K562 (cell line): ENCODE measurements around the gene SPRR1A. TPM values are rescaled to one million over a fixed set of nuclear protein-coding genes. Genes with fewer than 3 reads are reported as not detected.
A peak's percentile ranks its signal among the peaks of the same experiment; 100 is the strongest.

Experiments used
- ATAC-seq: fragments of 200-7000 bp; cut with Tn5 transposase; 3 replicates; pipeline ENCODE4 v1.9.1; 2020; ENCODE audit warnings: moderate library complexity
- BruUV-seq: library from RNA; stranded (reverse); fragments of 400-500 nt; replicated peaks from 2 replicates; lab custom pipeline; 2021; lab: Mats Ljungman, UMichigan
- CTCF ChIA-PET: fragments of 300-600 bp; formaldehyde crosslinking; extraction: SDS; loops from one replicate; lab custom pipeline; 2021; ENCODE audit warnings: low intra/inter-chr PET ratio; lab: Yijun Ruan, JAX
- POLR2A ChIA-PET: fragments of 300-600, 350-650 bp; sonication (Branson Sonifier 250); formaldehyde crosslinking; extraction: SDS; loops from one replicate; lab custom pipeline; 2021; ENCODE audit warnings: antibody characterized with exemption, inconsistent platforms; lab: Yijun Ruan, JAX
- DNase-seq, 4 experiments: peaks; one replicate each; pipeline versions ENCODE4 v3.0.0 to v3.0.0-alpha.2; 2011 to 2018; ENCODE audit warnings: low spot score in 3 of 4, mixed read lengths in 3 of 4; ENCODE audit errors: extremely low read depth in 1 of 4
- FAIRE-seq: peaks from 2 replicates; lab custom pipeline; 2011; peaks lifted over from hg19 to GRCh38; lab: Jason Lieb, UNC
- H2AFZ ChIP-seq: 2 replicates; pipeline ENCODE4 v1.6.0; 2011; ENCODE audit warnings: low read depth, low read length, control low read depth, inconsistent platforms
- H3K27ac ChIP-seq: fragments of 200-600 bp; 3 replicates; pipeline ENCODE4 v1.8.0; 2011; ENCODE audit warnings: low read depth, mild to moderate bottlenecking, control low read depth, inconsistent platforms, low read length, moderate library complexity, mixed read lengths; ENCODE audit errors: extremely low read depth
- H3K27me3 ChIP-seq, 2 experiments: fragments of 300-600 bp in 1 of 2; 2 replicates in 1 of 2; 3 replicates in 1 of 2; pipeline versions ENCODE4 v1.6.0 to v1.8.0; 2011; ENCODE audit warnings: inconsistent platforms in 2 of 2, low read length in 2 of 2, mild to moderate bottlenecking in 1 of 2, mixed read lengths in 1 of 2, moderate library complexity in 1 of 2; ENCODE audit not compliant: control insufficient read depth in 2 of 2, insufficient read depth in 2 of 2
- H3K36me3 ChIP-seq: fragments of 300-600 bp; 3 replicates; pipeline ENCODE4 v1.8.0; 2011; ENCODE audit warnings: mild to moderate bottlenecking, low read length, inconsistent platforms; ENCODE audit not compliant: control insufficient read depth, insufficient read depth
- H3K4me1 ChIP-seq, 2 experiments: fragments of 200-600 bp in 1 of 2; replicated peaks in 1 of 2; 2 replicates in 1 of 2; 3 replicates in 1 of 2; pipeline versions ENCODE4 v1.5.1 to v1.8.0; 2011; ENCODE audit warnings: inconsistent platforms in 2 of 2, low read length in 2 of 2, mild to moderate bottlenecking in 1 of 2, mixed read lengths in 1 of 2, moderate library complexity in 1 of 2; ENCODE audit not compliant: control insufficient read depth in 2 of 2, insufficient read depth in 2 of 2
- H3K4me2 ChIP-seq: 2 replicates; pipeline ENCODE4 v1.6.1; 2011; ENCODE audit warnings: low read length, control low read depth, inconsistent platforms, mixed read lengths; ENCODE audit not compliant: insufficient read depth
- H3K4me3 ChIP-seq: fragments of 200-600 bp; sonication (generic), shearing (Covaris generic); 2 replicates; pipeline ENCODE4 v1.5.1; 2016; ENCODE audit warnings: control low read depth, inconsistent platforms
- H3K79me2 ChIP-seq: fragments of 200-600 bp; 3 replicates; pipeline ENCODE4 v1.8.0; 2011; ENCODE audit warnings: low read length, inconsistent platforms; ENCODE audit not compliant: control insufficient read depth, insufficient read depth
- H3K9ac ChIP-seq, 2 experiments: 2 replicates each; pipeline versions ENCODE4 v1.6.0 to v1.6.1; 2011; ENCODE audit warnings: low read depth in 2 of 2, low read length in 2 of 2, control low read depth in 1 of 2, inconsistent platforms in 1 of 2, mild to moderate bottlenecking in 1 of 2, mixed read lengths in 1 of 2; ENCODE audit not compliant: insufficient read depth in 1 of 2
- H3K9me1 ChIP-seq: one replicate; pipeline ENCODE4 v1.6.0; 2011; ENCODE audit warnings: inconsistent platforms, mild to moderate bottlenecking, low read length, moderate library complexity; ENCODE audit not compliant: control insufficient read depth, insufficient read depth
- H3K9me3 ChIP-seq: replicated peaks from 2 replicates; pipeline ENCODE4 v1.5.1; 2011; ENCODE audit warnings: low read depth, low read length, inconsistent platforms; ENCODE audit not compliant: control insufficient read depth, insufficient read depth
- H4K20me1 ChIP-seq: replicated peaks from 2 replicates; pipeline ENCODE4 v1.6.1; 2011; ENCODE audit warnings: low read length, inconsistent platforms, mixed read lengths; ENCODE audit not compliant: control insufficient read depth, insufficient read depth
- ATF7 ChIP-seq: fragments of 450-650 bp; IDR thresholded peaks from 2 replicates; pipeline ENCODE4 v1.7.1; 2014; ENCODE audit warnings: mild to moderate bottlenecking, moderate library complexity
- CBX5 ChIP-seq: IDR thresholded peaks from 2 replicates; pipeline ENCODE4 v1.6.1; 2014; ENCODE audit warnings: low read depth, borderline replicate concordance
- DPF2 ChIP-seq: fragments of 450-650 bp; IDR thresholded peaks from 2 replicates; pipeline ENCODE4 v1.6.1; 2016
- FOSL1 ChIP-seq: fragments of 200-800 bp; sonication (Bioruptor generic); conservative IDR thresholded peaks from 2 replicates; pipeline ENCODE4 v1.6.1; 2016; ENCODE audit warnings: missing genetic modification characterization, missing compliant biosample characterization
- FOXO4 ChIP-seq: fragments of 450-650 bp; formaldehyde crosslinking; IDR thresholded peaks from 2 replicates; pipeline ENCODE4 v1.4.0; 2020; ENCODE audit warnings: mild to moderate bottlenecking, moderate library complexity
- MTA1 ChIP-seq: fragments of 450-650 bp; IDR thresholded peaks from 2 replicates; pipeline ENCODE4 v1.6.1; 2017; ENCODE audit warnings: borderline replicate concordance
- PTRF ChIP-seq: fragments of 450-650 bp; IDR thresholded peaks from 2 replicates; pipeline ENCODE4 v1.6.1; 2016; ENCODE audit warnings: mild to moderate bottlenecking, missing genetic modification characterization, missing compliant biosample characterization
- THRA ChIP-seq: fragments of 450-650 bp; IDR thresholded peaks from 2 replicates; pipeline ENCODE4 v1.6.1; 2017; ENCODE audit warnings: mild to moderate bottlenecking, moderate library complexity
- ZKSCAN8 ChIP-seq: fragments of 200-800 bp; sonication (Bioruptor generic); IDR thresholded peaks from 2 replicates; pipeline ENCODE4 v1.6.1; 2016; ENCODE audit warnings: missing genetic modification characterization, missing compliant biosample characterization
- ZNF551 ChIP-seq: fragments of 250-450 bp; sonication (Bioruptor Pico); IDR thresholded peaks from 2 replicates; pipeline ENCODE4 v1.5.0; 2021; ENCODE audit warnings: mild to moderate bottlenecking, moderate library complexity
- ZNF717 ChIP-seq: fragments of 250-450 bp; sonication (Bioruptor Pico); IDR thresholded peaks from 2 replicates; pipeline ENCODE4 v1.5.0; 2021
- WGBS: fragments of 100-300 bp; shearing (Covaris generic); methylation state at CpG from one replicate; pipeline ENCODE4 v1.1.6; 2016; ENCODE audit warnings: low coverage, mixed read lengths; ENCODE audit not compliant: insufficient coverage; ENCODE audit errors: missing lambda C conversion rate; 5-methylcytosine and 5-hydroxymethylcytosine counted together
- in situ Hi-C: fragments of 300-500 bp; cut with MboI; formaldehyde crosslinking; loops from 4 replicates; pipeline ENCODE4 v1.15.0; 2018; ENCODE audit warnings: inconsistent platforms, mixed read lengths
- intact Hi-C: fragments of 100-400 bp; cut with micrococcal nuclease; formaldehyde crosslinking; loops from 2 replicates; pipeline ENCODE4 v1.14.2; 2022
- polyA plus RNA-seq, 8 experiments: library from polyadenylated mRNA; depleted of rRNA in 4 of 8; stranded (reverse) in 5 of 8; unstranded in 3 of 8; fragments of >200 nt; fragmentation: Nextera tagmentation in 2 of 8; fragmentation: Illumina TruSeq in 1 of 8; extraction: Ambion mirVana in 2 of 8; extraction: Trizol in 1 of 8; gene quantifications; 2 replicates each; pipeline versions ENCODE4 v1.2.1 to v1.2.3, GENCODE V29; 2011 to 2014; ENCODE audit warnings: inconsistent platforms in 1 of 8, missing spikeins in 1 of 8
- total RNA-seq, 7 experiments: library from RNA; depleted of rRNA in 6 of 7; stranded (reverse); fragments of >200 nt in 6 of 7; fragmentation: Illumina TruSeq in 2 of 7; extraction: Trizol in 2 of 7; gene quantifications; 2 replicates each; pipeline versions ENCODE4 v1.2.1 to v1.2.3, GENCODE V29; 2011 to 2021; ENCODE audit warnings: low replicate concordance in 1 of 7
- TF ChIP-seq, protein P1 (sequence below): fragments of 250-450 bp; sonication (Bioruptor Pico); IDR thresholded peaks from 2 replicates; pipeline ENCODE4 v1.5.0; 2021; ENCODE audit warnings: mild to moderate bottlenecking, borderline replicate concordance
- TF ChIP-seq, protein P2 (sequence below), 2 experiments: fragments of 450-650 bp in 1 of 2; sonication (generic) in 1 of 2; formaldehyde crosslinking in 1 of 2; IDR thresholded peaks in 1 of 2; conservative IDR thresholded peaks in 1 of 2; 2 replicates each; pipeline versions ENCODE4 v1.6.1 to v1.8.1; 2016 to 2023; ENCODE audit warnings: mild to moderate bottlenecking in 2 of 2, moderate library complexity in 2 of 2, inconsistent platforms in 1 of 2, missing genetic modification reagents in 1 of 2
- TF ChIP-seq, protein P3 (sequence below): fragments of 450-650 bp; IDR thresholded peaks from 2 replicates; pipeline ENCODE4 v1.6.1; 2016; ENCODE audit warnings: missing biosample characterization, missing genetic modification characterization
- TF ChIP-seq, protein P4 (sequence below): sonication (generic); formaldehyde crosslinking; IDR thresholded peaks from 2 replicates; pipeline ENCODE4 v1.9.0; 2022; ENCODE audit warnings: mild to moderate bottlenecking, missing genetic modification reagents

The SPRR1A gene
- total and polyA plus RNA-seq, 9 of the 15 experiments (the other 6 are each of a cell fraction or from before 2014, with no cell fraction given): not detected

DNA sequence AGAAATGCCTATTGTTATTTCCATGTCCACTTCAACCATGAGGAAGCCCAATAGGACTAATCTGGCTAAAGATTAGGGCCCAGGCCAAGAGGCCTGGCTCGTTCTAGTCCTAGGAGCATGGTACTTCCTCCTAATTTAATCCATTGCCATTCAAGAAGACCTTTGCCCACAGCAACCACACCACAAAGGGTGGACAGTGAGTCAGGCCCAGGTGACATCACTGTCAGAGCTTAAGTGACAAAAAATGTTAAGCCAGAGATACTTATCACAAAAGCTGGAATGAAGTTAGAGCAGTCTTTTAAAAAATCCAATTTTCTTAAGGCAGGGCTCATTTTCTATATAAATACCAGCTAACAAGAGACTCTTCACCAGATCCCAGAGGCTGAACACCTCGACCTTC, 17.5 kb downstream of the SPRR1A start, which contains the start of gene SPRR3:
Gene SPRR3 (plus strand): TSS at position 368 of the 400 bp plus-strand sequence. CDS start 1,272 bp downstream, outside the sequence.
- H4K20me1 ChIP-seq: no peaks in the 10 kb centered on the region
- no peak within 1 kb of the TSS for H2AFZ ChIP-seq
- no peak within 1 kb of the TSS for H3K27ac ChIP-seq
- no peaks in the 10 kb centered on the region for H3K79me2 ChIP-seq
- ChIA-PET POLR2A (no interaction called here), CTCF (no interaction called here)
- H3K36me3 ChIP-seq: no peaks in the 10 kb centered on the region
- ATAC-seq (no peak), FAIRE-seq (no peak), DNase-seq (no peak)
- no peaks in the 10 kb centered on the region for H3K9me1 ChIP-seq
- H3K4me1 ChIP-seq: no peaks in the 10 kb centered on the region
- H3K9me3 ChIP-seq: no peaks in the 10 kb centered on the region
- in situ Hi-C loops (no loop called here), intact Hi-C loops (no loop called here)
- no TSS peak for BruUV-seq
- no peak within 1 kb of the TSS for H3K4me2 ChIP-seq
- no peak within 1 kb of the TSS for H3K4me3 ChIP-seq
- 10% methylated on average over 2 of the region's 2 CpGs for WGBS
- H3K9ac ChIP-seq: no peak within 1 kb of the TSS
- peaks cover 2 to 13% of the 10 kb centered on the region in 2 experiments; a peak in 2 of 5 replicates for H3K27me3 ChIP-seq
- TF ChIP-seq ZNF551 (CRISPR knock-in tag) (no peak), MTA1 (no peak), DPF2 (no peak), ATF7 (peak; percentile 38; the same call in 1 of the 2 replicates), FOXO4 (CRISPR knock-in tag) (no peak), ZNF717 (no peak), ZKSCAN8 (no peak), CBX5 (no peak), THRA (no peak), PTRF (tag) (no peak), FOSL1 (tag) (peak; percentile 83)
- TF ChIP-seq, protein P1, sequence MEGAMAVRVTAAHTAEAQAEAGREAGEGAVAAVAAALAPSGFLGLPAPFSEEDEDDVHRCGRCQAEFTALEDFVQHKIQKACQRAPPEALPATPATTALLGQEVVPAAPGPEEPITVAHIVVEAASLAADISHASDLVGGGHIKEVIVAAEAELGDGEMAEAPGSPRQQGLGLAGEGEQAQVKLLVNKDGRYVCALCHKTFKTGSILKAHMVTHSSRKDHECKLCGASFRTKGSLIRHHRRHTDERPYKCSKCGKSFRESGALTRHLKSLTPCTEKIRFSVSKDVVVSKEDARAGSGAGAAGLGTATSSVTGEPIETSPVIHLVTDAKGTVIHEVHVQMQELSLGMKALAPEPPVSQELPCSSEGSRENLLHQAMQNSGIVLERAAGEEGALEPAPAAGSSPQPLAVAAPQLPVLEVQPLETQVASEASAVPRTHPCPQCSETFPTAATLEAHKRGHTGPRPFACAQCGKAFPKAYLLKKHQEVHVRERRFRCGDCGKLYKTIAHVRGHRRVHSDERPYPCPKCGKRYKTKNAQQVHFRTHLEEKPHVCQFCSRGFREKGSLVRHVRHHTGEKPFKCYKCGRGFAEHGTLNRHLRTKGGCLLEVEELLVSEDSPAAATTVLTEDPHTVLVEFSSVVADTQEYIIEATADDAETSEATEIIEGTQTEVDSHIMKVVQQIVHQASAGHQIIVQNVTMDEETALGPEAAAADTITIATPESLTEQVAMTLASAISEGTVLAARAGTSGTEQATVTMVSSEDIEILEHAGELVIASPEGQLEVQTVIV: no peak
- TF ChIP-seq, protein P2, sequence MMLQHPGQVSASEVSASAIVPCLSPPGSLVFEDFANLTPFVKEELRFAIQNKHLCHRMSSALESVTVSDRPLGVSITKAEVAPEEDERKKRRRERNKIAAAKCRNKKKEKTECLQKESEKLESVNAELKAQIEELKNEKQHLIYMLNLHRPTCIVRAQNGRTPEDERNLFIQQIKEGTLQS (IDR thresholded peaks at IDR 0.05): peak; percentile 80
- TF ChIP-seq, protein P2 (CRISPR knock-in tag; conservative IDR thresholded peaks at IDR 0.05): no peak
- TF ChIP-seq, protein P3, sequence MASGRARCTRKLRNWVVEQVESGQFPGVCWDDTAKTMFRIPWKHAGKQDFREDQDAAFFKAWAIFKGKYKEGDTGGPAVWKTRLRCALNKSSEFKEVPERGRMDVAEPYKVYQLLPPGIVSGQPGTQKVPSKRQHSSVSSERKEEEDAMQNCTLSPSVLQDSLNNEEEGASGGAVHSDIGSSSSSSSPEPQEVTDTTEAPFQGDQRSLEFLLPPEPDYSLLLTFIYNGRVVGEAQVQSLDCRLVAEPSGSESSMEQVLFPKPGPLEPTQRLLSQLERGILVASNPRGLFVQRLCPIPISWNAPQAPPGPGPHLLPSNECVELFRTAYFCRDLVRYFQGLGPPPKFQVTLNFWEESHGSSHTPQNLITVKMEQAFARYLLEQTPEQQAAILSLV (tag): no peak
- TF ChIP-seq, protein P4, sequence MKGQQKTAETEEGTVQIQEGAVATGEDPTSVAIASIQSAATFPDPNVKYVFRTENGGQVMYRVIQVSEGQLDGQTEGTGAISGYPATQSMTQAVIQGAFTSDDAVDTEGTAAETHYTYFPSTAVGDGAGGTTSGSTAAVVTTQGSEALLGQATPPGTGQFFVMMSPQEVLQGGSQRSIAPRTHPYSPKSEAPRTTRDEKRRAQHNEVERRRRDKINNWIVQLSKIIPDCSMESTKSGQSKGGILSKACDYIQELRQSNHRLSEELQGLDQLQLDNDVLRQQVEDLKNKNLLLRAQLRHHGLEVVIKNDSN (CRISPR knock-in tag): no peak
